Gastroesophageal sphincter (tissue), 3 donors: ENCODE measurements around the gene TNPO2.

Experiments
- CTCF ChIP-seq, 4 experiments: fragments of 200-600 bp in 2 of 4; fragments of 450-650 bp in 2 of 4; sonication (generic) in 1 of 4; IDR thresholded peaks; one replicate each; pipeline ENCODE4 v1.5.1; 2017 to 2019; ENCODE audit warnings: antibody characterized with exemption in 4 of 4, mild to moderate bottlenecking in 2 of 4, moderate library complexity in 2 of 4
- POLR2A ChIP-seq, 2 donors: fragments of 450-650 bp; IDR thresholded peaks; one replicate each; pipeline ENCODE4 v1.6.1; 2017; ENCODE audit warnings: antibody characterized with exemption in 2 of 2, mild to moderate bottlenecking in 2 of 2, moderate library complexity in 1 of 2

GRCh38 chr19:12664406-12665280 lies 59.1 kb downstream of the TNPO2 start:
- no peak for TF ChIP-seq CTCF (IDR thresholded peaks at IDR 0.05)
- TF ChIP-seq POLR2A (IDR thresholded peaks at IDR 0.05) = no peak
